CD4-positive, alpha-beta T cell (primary cell): ENCODE results near the gene FAM83F. TPM values are rescaled to one million over a fixed set of nuclear protein-coding genes. Genes with fewer than 3 reads are reported as not detected.

Experiments used
- ATAC-seq: fragments of 200-7000 bp; cut with Tn5 transposase; one replicate; pipeline ENCODE4 v1.10.0; 2022; ENCODE audit warnings: mild to moderate bottlenecking; ENCODE audit not compliant: poor library complexity
- CTCF ChIA-PET: fragments of 350-600 bp; sonication (Branson Sonifier 250); formaldehyde crosslinking; loops from one replicate; lab custom pipeline; 2021; ENCODE audit warnings: antibody characterized with exemption, inconsistent platforms; lab: Charles Lee
- POLR2A ChIA-PET: fragments of 350-600 bp; sonication (Branson Sonifier 250); formaldehyde crosslinking; loops from one replicate; lab custom pipeline; 2021; ENCODE audit warnings: antibody characterized with exemption, inconsistent platforms; lab: Charles Lee
- DNase-seq, 14 experiments: peaks; one replicate each; pipeline ENCODE4 v3.0.0-alpha.2; 2013 to 2020; ENCODE audit warnings: mixed read lengths in 2 of 14
- H3K27ac ChIP-seq, 2 donors: one replicate each; pipeline versions ENCODE4 v1.5.1 to v1.7.0; 2013; ENCODE audit warnings: low read length in 2 of 2, low read depth in 1 of 2, mild to moderate bottlenecking in 1 of 2
- H3K27me3 ChIP-seq, 2 experiments: 1 replicate in 1 of 2; 2 replicates in 1 of 2; pipeline versions ENCODE4 v1.6.1 to v1.7.0; 2013; ENCODE audit warnings: low read length in 2 of 2, control low read depth in 1 of 2, mild to moderate bottlenecking in 1 of 2, moderate library complexity in 1 of 2; ENCODE audit not compliant: insufficient read depth in 2 of 2, control insufficient read depth in 1 of 2
- H3K36me3 ChIP-seq: one replicate; pipeline ENCODE4 v1.6.1; 2013; ENCODE audit warnings: low read length, control low read depth; ENCODE audit not compliant: insufficient read depth
- H3K4me1 ChIP-seq: one replicate; pipeline ENCODE4 v1.6.1; 2013; ENCODE audit warnings: low read length, control low read depth; ENCODE audit not compliant: insufficient read depth
- H3K4me3 ChIP-seq: one replicate; pipeline ENCODE4 v1.5.1; 2013; ENCODE audit warnings: mild to moderate bottlenecking, low read length, moderate library complexity
- H3K9me3 ChIP-seq, 2 experiments: 1 replicate in 1 of 2; 2 replicates in 1 of 2; pipeline versions ENCODE4 v1.6.1 to v1.7.0; 2013; ENCODE audit warnings: low read length in 2 of 2, mild to moderate bottlenecking in 2 of 2, control low read depth in 1 of 2, moderate library complexity in 1 of 2; ENCODE audit not compliant: control insufficient read depth in 1 of 2, insufficient read depth in 1 of 2
- H3K27ac Mint-ChIP-seq: one replicate; pipeline ENCODE4 v1.8.0; 2020; ENCODE audit warnings: mixed read lengths
- H3K27me3 Mint-ChIP-seq: one replicate; pipeline ENCODE4 v1.8.0; 2021; ENCODE audit warnings: mixed read lengths
- H3K36me3 Mint-ChIP-seq: one replicate; pipeline ENCODE4 v1.8.0; 2021; ENCODE audit warnings: low read depth, mixed read lengths
- H3K4me1 Mint-ChIP-seq: one replicate; pipeline ENCODE4 v1.8.0; 2021; ENCODE audit warnings: low read depth, mixed read lengths
- H3K4me3 Mint-ChIP-seq: one replicate; pipeline ENCODE4 v1.8.0; 2020; ENCODE audit warnings: mild to moderate bottlenecking, mixed read lengths
- H3K9me3 Mint-ChIP-seq: one replicate; pipeline ENCODE4 v1.8.0; 2020; ENCODE audit warnings: mixed read lengths
- intact Hi-C, 2 experiments: fragments of 100-400 bp; cut with DNase I in 1 of 2; cut with micrococcal nuclease in 1 of 2; formaldehyde crosslinking; loops; one replicate each; pipeline versions ENCODE4 v1.15.1 to v1.9.0; 2023 to 2025; cut with DNase I, micrococcal nuclease
- total RNA-seq, 174 experiments: library from RNA in 2 of 174; stranded (reverse) in 2 of 174; gene quantifications; one replicate each; pipeline ENCODE4 v1.2.3 and lab custom pipeline; 2021 to 2026
- TF ChIP-seq, protein P1 (sequence below): fragments of 200-600 bp; IDR thresholded peaks from one replicate; pipeline ENCODE4 v1.8.0; 2022; ENCODE audit warnings: antibody characterized with exemption, mild to moderate bottlenecking

Gene FAM83F
- total RNA-seq, 2 experiments from 2014 or later = 5.2 to 6.8 TPM

DNA sequence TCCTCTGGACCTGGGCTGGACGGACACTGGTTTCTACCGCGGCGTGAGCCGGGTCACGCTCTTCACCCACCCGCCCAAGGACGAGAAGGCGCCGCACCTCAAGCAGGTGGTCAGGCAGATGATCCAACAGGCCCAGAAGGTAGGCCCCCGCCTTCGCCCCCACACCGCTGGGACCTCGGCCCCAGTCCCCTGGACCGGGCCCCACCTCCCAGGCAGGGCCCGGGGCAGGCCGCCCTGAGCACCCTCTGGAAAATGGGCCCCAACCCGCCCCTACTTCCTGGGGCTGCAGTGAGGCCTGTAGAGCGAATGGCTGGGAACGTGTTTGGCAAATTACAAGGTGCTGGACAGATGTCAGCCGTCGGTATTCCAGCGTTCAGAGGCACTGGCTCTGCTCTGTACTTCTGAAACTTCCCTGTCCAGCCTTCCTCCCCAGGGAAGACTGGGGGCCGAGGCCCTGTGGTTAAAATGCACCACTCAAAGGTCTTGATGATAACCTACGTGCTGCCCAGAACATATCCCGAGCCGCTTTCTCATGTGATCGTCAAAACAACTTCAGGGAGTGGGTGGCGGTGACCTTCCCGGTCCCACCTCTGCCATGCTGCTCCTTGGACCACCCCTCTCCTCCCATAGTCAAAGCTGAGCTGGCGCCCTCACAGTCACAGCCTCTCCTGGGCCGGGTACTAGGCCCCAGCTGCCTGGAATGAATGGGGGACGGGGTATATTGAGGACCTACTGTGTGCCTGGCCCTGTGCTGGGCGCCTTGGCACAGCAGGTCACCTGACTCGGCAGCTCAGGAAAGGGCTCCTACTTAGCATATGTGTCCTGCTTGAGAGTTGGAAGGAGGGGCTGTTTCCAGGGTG lies 869 bp downstream of the FAM83F start:
- Histone ChIP-seq H3K27ac (no peak overlapping the region), H3K9me3 (peaks cover 0 to 7% of the 10 kb centered on the region in 2 experiments), H3K36me3 (no peaks in the 10 kb centered on the region), H3K4me1 (peaks cover 20% of the 10 kb centered on the region), H3K4me3 (no peak overlapping the region), H3K27me3 (peaks cover 13 to 17% of the 10 kb centered on the region in 2 experiments)
- intact Hi-C loops = no loop called here
- H3K36me3 Mint-ChIP-seq = no peaks in the 10 kb centered on the region
- peaks cover 27% of the 10 kb centered on the region for H3K27me3 Mint-ChIP-seq
- ChIA-PET POLR2A (interaction anchor here (1.1 to 3.8 kb wide), 4 partner anchors 9 to 461 kb away, joined by 3 to 29 read pairs (median 4); no protein-coding TSS in a partner anchor), CTCF (interaction anchor here (1.4 kb wide), 1 partner anchor 29 kb away, joined by 5 read pairs; no protein-coding TSS in a partner anchor)
- ATAC-seq = no peak
- H3K4me1 Mint-ChIP-seq = peaks cover 18% of the 10 kb centered on the region
- H3K9me3 Mint-ChIP-seq = no peaks in the 10 kb centered on the region
- TF ChIP-seq, protein P1, sequence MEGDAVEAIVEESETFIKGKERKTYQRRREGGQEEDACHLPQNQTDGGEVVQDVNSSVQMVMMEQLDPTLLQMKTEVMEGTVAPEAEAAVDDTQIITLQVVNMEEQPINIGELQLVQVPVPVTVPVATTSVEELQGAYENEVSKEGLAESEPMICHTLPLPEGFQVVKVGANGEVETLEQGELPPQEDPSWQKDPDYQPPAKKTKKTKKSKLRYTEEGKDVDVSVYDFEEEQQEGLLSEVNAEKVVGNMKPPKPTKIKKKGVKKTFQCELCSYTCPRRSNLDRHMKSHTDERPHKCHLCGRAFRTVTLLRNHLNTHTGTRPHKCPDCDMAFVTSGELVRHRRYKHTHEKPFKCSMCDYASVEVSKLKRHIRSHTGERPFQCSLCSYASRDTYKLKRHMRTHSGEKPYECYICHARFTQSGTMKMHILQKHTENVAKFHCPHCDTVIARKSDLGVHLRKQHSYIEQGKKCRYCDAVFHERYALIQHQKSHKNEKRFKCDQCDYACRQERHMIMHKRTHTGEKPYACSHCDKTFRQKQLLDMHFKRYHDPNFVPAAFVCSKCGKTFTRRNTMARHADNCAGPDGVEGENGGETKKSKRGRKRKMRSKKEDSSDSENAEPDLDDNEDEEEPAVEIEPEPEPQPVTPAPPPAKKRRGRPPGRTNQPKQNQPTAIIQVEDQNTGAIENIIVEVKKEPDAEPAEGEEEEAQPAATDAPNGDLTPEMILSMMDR = no peak
- peak overlapping the region; percentile 33 for H3K27ac Mint-ChIP-seq
- no peak for DNase-seq
- peak overlapping the region; percentile 76 for H3K4me3 Mint-ChIP-seq

- no peaks in the 10 kb centered on the region for H3K9me3 Mint-ChIP-seq
- CTCF ChIA-PET = interaction anchor here (1.4 kb wide), 1 partner anchor 28 kb away, joined by 5 read pairs; no protein-coding TSS in a partner anchor
- Histone ChIP-seq H3K4me3 (no peak overlapping the region), H3K9me3 (peaks cover 0 to 7% of the 10 kb centered on the region in 2 experiments), H3K27me3 (peaks cover 13 to 17% of the 10 kb centered on the region in 2 experiments), H3K27ac (no peak overlapping the region), H3K4me1 (peaks cover 20% of the 10 kb centered on the region), H3K36me3 (no peaks in the 10 kb centered on the region)
- ATAC-seq (no peak), DNase-seq (no peak)
- intact Hi-C loops = no loop called here
- H3K4me1 Mint-ChIP-seq = peaks cover 18% of the 10 kb centered on the region
- peak overlapping the region; percentile 76 for H3K4me3 Mint-ChIP-seq
- H3K27me3 Mint-ChIP-seq = peaks cover 21% of the 10 kb centered on the region
- no peak overlapping the region for H3K27ac Mint-ChIP-seq
- H3K36me3 Mint-ChIP-seq = no peaks in the 10 kb centered on the region
- TF ChIP-seq, protein P1 = no peak
- POLR2A ChIA-PET = interaction anchor here (1.1 to 1.3 kb wide), 3 partner anchors 8 to 388 kb away, joined by 3 read pairs; no protein-coding TSS in a partner anchor
These were observed 2.0 kb downstream of the FAM83F start for GRCh38 chr22:39996732-39997131.

GRCh38 chr22:39997421-39997820 lies 2.7 kb downstream of the FAM83F start:
- no peak overlapping the region for H3K27ac ChIP-seq
- ATAC-seq (no peak), DNase-seq (no peak)
- peaks cover 18% of the 10 kb centered on the region for H3K4me1 Mint-ChIP-seq
- TF ChIP-seq, protein P1 = no peak
- intact Hi-C loops = no loop called here
- peaks cover 21% of the 10 kb centered on the region for H3K27me3 Mint-ChIP-seq
- no peak overlapping the region for H3K4me3 ChIP-seq
- peak overlapping the region; percentile 11 for H3K4me3 Mint-ChIP-seq
- H3K27me3 ChIP-seq = peaks cover 13 to 17% of the 10 kb centered on the region in 2 experiments
- ChIA-PET CTCF (interaction anchor here (1.4 kb wide), 1 partner anchor 28 kb away, joined by 5 read pairs; no protein-coding TSS in a partner anchor), POLR2A (interaction anchor here (1.1 to 1.3 kb wide), 2 partner anchors 7 to 13 kb away, joined by 3 read pairs; no protein-coding TSS in a partner anchor)
- H3K36me3 Mint-ChIP-seq = no peaks in the 10 kb centered on the region
- H3K9me3 ChIP-seq = peaks cover 0 to 7% of the 10 kb centered on the region in 2 experiments
- peaks cover 20% of the 10 kb centered on the region for H3K4me1 ChIP-seq
- H3K9me3 Mint-ChIP-seq = no peaks in the 10 kb centered on the region
- no peak overlapping the region for H3K27ac Mint-ChIP-seq
- no peaks in the 10 kb centered on the region for H3K36me3 ChIP-seq
